Measurements from ENCODE around the gene RPL22L1. TPM values are rescaled to one million over a fixed set of nuclear protein-coding genes. Genes with fewer than 3 reads are reported as not detected.

The RPL22L1 gene
- 352 and 380 TPM in 2 replicates for total RNA-seq

GRCh38 chr3:170869645-170870593, at the start of gene RPL22L1:
Gene RPL22L1, minus strand, starts transcription at chr3:170870195. Its CDS starts 28 bp downstream, at chr3:170870167.

GRCh38 chr3:170908235-170909116, 38.5 kb upstream of the RPL22L1 start, which contains the start of gene EIF5A2:
Gene EIF5A2, minus strand, starts transcription at chr3:170908637. Its CDS starts 831 bp downstream, at chr3:170907806.

Other genes starting within 250 kb of the RPL22L1 start
- 4.1 and 5.4 TPM in 2 replicates for gene EIF5A2, start 38.4 kb upstream of the RPL22L1 start, total RNA-seq
- not detected in 2 replicates for gene SLC2A2, start 156.5 kb upstream of the RPL22L1 start, total RNA-seq

All from cardiac ventricle fibroblast (primary cell).